Endothelial cell of umbilical vein (primary cell): ENCODE measurements around the gene RBM43. TPM values are rescaled to one million over a fixed set of nuclear protein-coding genes. Genes with fewer than 3 reads are reported as not detected.
"Not testable (repeated sequence)": the region's sequence is repeated elsewhere in the genome, so short reads cannot be mapped to it uniquely, and the experiment has no call there.

ENCODE experiments used
- BruUV-seq: library from RNA; stranded (reverse); fragments of 400-500 nt; replicated peaks from 2 replicates; lab custom pipeline; 2021; lab: Mats Ljungman, UMichigan
- CTCF ChIA-PET: fragments of 300-600, 350-600 bp; sonication (Branson Sonifier 250); formaldehyde crosslinking; loops from one replicate; lab custom pipeline; 2021; ENCODE audit warnings: antibody characterized with exemption, inconsistent platforms; lab: Charles Lee
- POLR2A ChIA-PET: fragments of 300-600, 350-600 bp; sonication (Branson Sonifier 250); formaldehyde crosslinking; loops from one replicate; lab custom pipeline; 2021; ENCODE audit warnings: antibody characterized with exemption, inconsistent platforms; lab: Charles Lee
- DNase-seq: peaks from one replicate; pipeline ENCODE4 v3.0.0-alpha.2; 2011; ENCODE audit warnings: low read depth, low spot score
- FAIRE-seq: peaks from 2 replicates; lab custom pipeline; 2011; peaks lifted over from hg19 to GRCh38; lab: Jason Lieb, UNC
- H2AFZ ChIP-seq: 2 replicates; pipeline ENCODE4 v1.6.0; 2012; ENCODE audit warnings: low read depth, low read length, control low read depth, inconsistent platforms
- H3K27ac ChIP-seq: 2 replicates; pipeline ENCODE4 v1.5.1; 2011; ENCODE audit warnings: low read depth, mild to moderate bottlenecking, control low read depth, low read length, moderate library complexity; ENCODE audit not compliant: insufficient read depth
- H3K27me3 ChIP-seq, 2 experiments: 2 replicates each; pipeline versions ENCODE4 v1.6.0 to v1.6.1; 2011; ENCODE audit warnings: low read length in 2 of 2, mixed read lengths in 1 of 2; ENCODE audit not compliant: control insufficient read depth in 2 of 2, insufficient read depth in 2 of 2
- H3K36me3 ChIP-seq, 2 experiments: 2 replicates in 1 of 2; 3 replicates in 1 of 2; pipeline ENCODE4 v1.5.1; 2011; ENCODE audit warnings: low read length in 2 of 2, mild to moderate bottlenecking in 1 of 2, moderate library complexity in 1 of 2; ENCODE audit not compliant: control insufficient read depth in 2 of 2, insufficient read depth in 2 of 2; ENCODE audit errors: extremely low read depth in 1 of 2
- H3K4me1 ChIP-seq: 3 replicates; pipeline ENCODE4 v1.5.1; 2011; ENCODE audit warnings: mild to moderate bottlenecking, low read length; ENCODE audit not compliant: control insufficient read depth, insufficient read depth; ENCODE audit errors: extremely low read depth
- H3K4me2 ChIP-seq: 2 replicates; pipeline ENCODE4 v1.6.1; 2011; ENCODE audit warnings: low read length, control low read depth, mixed read lengths; ENCODE audit not compliant: insufficient read depth
- H3K4me3 ChIP-seq, 3 experiments: fragments of 200-600 bp in 1 of 3; sonication (generic), shearing (Covaris generic) in 1 of 3; replicated peaks in 1 of 3; 2 replicates each; pipeline ENCODE4 v1.5.1; 2011 to 2016; ENCODE audit warnings: control low read depth in 3 of 3, low read length in 3 of 3, mild to moderate bottlenecking in 2 of 3, inconsistent platforms in 1 of 3, low read depth in 1 of 3, moderate library complexity in 1 of 3; ENCODE audit not compliant: insufficient read depth in 1 of 3
- H3K79me2 ChIP-seq: 2 replicates; pipeline ENCODE4 v1.6.0; 2012; ENCODE audit warnings: low read length, inconsistent platforms; ENCODE audit not compliant: control insufficient read depth, insufficient read depth
- H3K9ac ChIP-seq: replicated peaks from 2 replicates; pipeline ENCODE3; 2011; ENCODE audit warnings: low read length, control low read depth; ENCODE audit not compliant: insufficient read depth; ENCODE audit errors: extremely low read depth
- H3K9me1 ChIP-seq: replicated peaks from 3 replicates; pipeline ENCODE4 v1.6.0; 2011; ENCODE audit warnings: mild to moderate bottlenecking, low read length; ENCODE audit not compliant: control insufficient read depth, insufficient read depth; ENCODE audit errors: extremely low read depth
- H3K9me3 ChIP-seq: replicated peaks from 2 replicates; pipeline ENCODE4 v1.5.1; 2012; ENCODE audit warnings: low read length, inconsistent platforms; ENCODE audit not compliant: control insufficient read depth, insufficient read depth
- H4K20me1 ChIP-seq: replicated peaks from 2 replicates; pipeline ENCODE3; 2011; ENCODE audit warnings: mild to moderate bottlenecking, low read length; ENCODE audit not compliant: control insufficient read depth, insufficient read depth; ENCODE audit errors: extremely low read depth
- CTCF ChIP-seq, 2 donors: IDR thresholded peaks; 1 replicate in 1 of 2; 2 replicates in 1 of 2; pipeline ENCODE4 v1.5.1; 2011; ENCODE audit warnings: low read length in 2 of 2, mild to moderate bottlenecking in 2 of 2, moderate library complexity in 2 of 2, control low read depth in 1 of 2, inconsistent platforms in 1 of 2, low read depth in 1 of 2; ENCODE audit not compliant: insufficient read depth in 1 of 2; ENCODE audit errors: extremely low read depth in 1 of 2
- EZH2 ChIP-seq: IDR thresholded peaks from 2 replicates; pipeline ENCODE4 v1.6.1; 2012; ENCODE audit warnings: borderline replicate concordance, low read depth, mild to moderate bottlenecking, moderate library complexity, low read length, inconsistent platforms; ENCODE audit not compliant: severe bottlenecking
- JUN ChIP-seq: IDR thresholded peaks from 2 replicates; pipeline ENCODE4 v1.6.1; 2011; ENCODE audit warnings: borderline replicate concordance, low read depth; ENCODE audit not compliant: insufficient read length, insufficient read depth
- MAX ChIP-seq: IDR thresholded peaks from 2 replicates; pipeline ENCODE4 v1.6.1; 2011; ENCODE audit not compliant: insufficient read depth, insufficient read length
- POLR2AphosphoS5 ChIP-seq: IDR thresholded peaks from 2 replicates; pipeline ENCODE4 v1.6.1; 2012; ENCODE audit warnings: low read depth, mild to moderate bottlenecking, control low read depth, low read length, moderate library complexity; ENCODE audit not compliant: insufficient read depth
- dilution Hi-C: fragments of 300-500 bp; cut with MboI; formaldehyde crosslinking; loops from one replicate; pipeline ENCODE4 v1.15.0; 2019; ENCODE audit warnings: low sequenced_read_pairs; ENCODE audit not compliant: extremely low pct_ligation_motif_present
- intact Hi-C: fragments of 100-400 bp; cut with micrococcal nuclease; formaldehyde crosslinking; loops from one replicate; pipeline ENCODE4 v1.10.0; 2022
- polyA plus RNA-seq, 4 experiments: library from polyadenylated mRNA; depleted of rRNA in 3 of 4; stranded (reverse) in 3 of 4; unstranded in 1 of 4; fragments of >200 nt; gene quantifications; 2 replicates each; pipeline versions ENCODE4 v1.2.1 to v1.2.3, GENCODE V29; 2011 to 2012; ENCODE audit warnings: missing spikeins in 1 of 4
- total RNA-seq: library from RNA; stranded (reverse); gene quantifications from 2 replicates; pipeline ENCODE4 v1.2.3, GENCODE V29; 2021

Gene RBM43
- total and polyA plus RNA-seq, 2 donors (not counting 3 experiments of a cell fraction or from before 2014, with no cell fraction given) = 3.7 to 6.5 TPM

- Histone ChIP-seq H3K4me1 (peaks cover 7% of the 10 kb centered on the region), H3K27ac (no peak overlapping the region), H3K9me3 (no peaks in the 10 kb centered on the region), H3K9me1 (no peaks in the 10 kb centered on the region), H3K36me3 (no peaks in the 10 kb centered on the region), H3K79me2 (no peaks in the 10 kb centered on the region), H3K27me3 (no peaks in the 10 kb centered on the region), H3K4me2 (no peak overlapping the region), H3K4me3 (no peak overlapping the region), H4K20me1 (no peaks in the 10 kb centered on the region), H2AFZ (peak overlapping the region; percentile 37), H3K9ac (no peak overlapping the region)
- CTCF ChIA-PET = interaction anchor here (1.1 to 4.3 kb wide), 9 partner anchors 8 to 1664 kb away, joined by 3 to 120 read pairs (median 14); partner anchors contain the start of gene RIF1
- DNase-seq (peak; percentile 7), FAIRE-seq (no peak)
- intact Hi-C loops = loop anchor here (2.0 to 10.0 kb wide), 6 partner anchors 187 to 1903 kb away; partner anchors contain the start of gene LYPD6
- dilution Hi-C loops = no loop called here
- no TSS peak for BruUV-seq
- POLR2A ChIA-PET = no interaction called here
- TF ChIP-seq EZH2 (no peak), POLR2AphosphoS5 (no peak), CTCF (IDR thresholded peaks at IDR 0.05; ENCODE audit: extremely low read depth in 1 of 2, insufficient read depth in 1 of 2, low read depth in 1 of 2, low read length in 2 of 2) (no peak), JUN (no peak), MAX (no peak)
Measured at GRCh38 chr2:151237422-151238025, 24.1 kb downstream of the RBM43 start.

- H3K9ac ChIP-seq, H3K36me3 ChIP-seq, FAIRE-seq, CTCF ChIA-PET, H3K9me3 ChIP-seq, H3K27ac ChIP-seq, H3K79me2 ChIP-seq, H3K4me2 ChIP-seq, H3K4me3 ChIP-seq, dilution Hi-C loops, POLR2A ChIA-PET, H4K20me1 ChIP-seq, BruUV-seq, H3K4me1 ChIP-seq, H2AFZ ChIP-seq, DNase-seq, H3K27me3 ChIP-seq, H3K9me1 ChIP-seq: not testable (repeated sequence)
- intact Hi-C loops = loop anchor here (10.0 kb wide), 3 partner anchors 1519 to 1899 kb away; partner anchors contain the start of gene LYPD6
Measured at GRCh38 chr2:151233760-151234159, 27.9 kb downstream of the RBM43 start.

GRCh38 chr2:151233288-151233687 lies 28.4 kb downstream of the RBM43 start:
- H3K79me2 ChIP-seq, H2AFZ ChIP-seq, H3K36me3 ChIP-seq, H4K20me1 ChIP-seq, H3K27ac ChIP-seq, H3K9me3 ChIP-seq, H3K9ac ChIP-seq, BruUV-seq, DNase-seq, H3K4me2 ChIP-seq, H3K9me1 ChIP-seq, H3K4me3 ChIP-seq, H3K4me1 ChIP-seq, FAIRE-seq, POLR2A ChIA-PET, CTCF ChIA-PET, dilution Hi-C loops, H3K27me3 ChIP-seq: not testable (repeated sequence)
- intact Hi-C loops = loop anchor here (10.0 kb wide), 3 partner anchors 1518 to 1898 kb away; partner anchors contain the start of gene LYPD6
